Raji (cell line): ENCODE results near the gene RALY.

Source experiments
- POLR2A ChIP-seq: IDR thresholded peaks from 2 replicates; pipeline ENCODE4 v1.6.1; 2011; ENCODE audit warnings: low read depth, low read length, control low read depth; ENCODE audit not compliant: insufficient read depth

The RALY gene

GRCh38 chr20:34129518-34130162 lies 135.9 kb downstream of the RALY start:
- TF ChIP-seq POLR2A, result no peak

DNA sequence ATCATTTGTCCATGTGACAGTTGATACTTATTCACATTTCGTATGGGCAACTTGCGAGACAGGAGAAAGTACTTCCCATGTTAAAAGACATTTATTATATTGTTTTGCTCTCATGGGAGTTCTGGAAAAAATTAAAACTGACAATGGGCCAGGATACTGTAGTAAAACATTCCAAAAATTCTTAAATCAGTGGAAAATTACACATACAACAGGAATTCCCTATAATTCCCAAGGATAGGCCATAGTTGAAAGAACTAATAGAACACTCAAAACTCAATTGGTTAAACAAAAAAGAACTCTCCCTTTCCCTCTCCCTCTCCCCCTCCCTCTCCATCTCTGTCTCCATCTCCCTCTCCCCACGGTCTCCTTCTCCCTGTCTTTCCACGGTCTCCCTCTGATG lies 137.8 kb downstream of the RALY start:
- no peak for TF ChIP-seq POLR2A
